Measurements from ENCODE around the gene C15orf39.

C15orf39 gene

DNA sequence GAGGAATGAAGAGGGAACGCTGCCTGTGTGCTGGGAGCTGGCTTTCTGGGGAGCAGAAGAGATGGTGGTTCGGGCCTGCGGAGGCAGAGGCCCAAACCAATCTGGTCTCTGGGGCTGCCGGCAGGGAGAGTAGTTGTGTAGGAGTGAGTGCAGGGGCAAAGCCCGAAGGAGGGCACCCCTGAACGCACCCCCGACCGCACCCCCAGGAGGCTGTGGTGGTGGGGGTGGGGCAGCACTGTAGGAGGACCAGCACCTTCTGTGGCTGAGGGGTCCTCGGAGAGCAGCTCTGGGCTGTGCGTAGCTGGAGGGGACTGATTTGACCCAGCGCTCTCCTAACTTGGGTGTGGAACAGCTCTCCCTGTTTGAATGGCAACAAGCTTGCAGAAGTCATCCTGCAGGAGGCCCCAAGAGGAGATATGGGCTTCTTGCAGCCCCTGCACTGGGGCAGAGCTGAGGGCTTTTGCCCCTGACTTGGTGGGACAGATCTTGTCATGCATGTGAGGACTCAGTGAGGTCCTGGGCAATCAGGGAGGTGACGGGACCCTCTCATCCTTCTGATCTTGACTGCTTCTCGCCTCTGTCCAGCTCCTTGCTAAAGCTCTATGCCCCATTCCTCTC, 26.1 kb downstream of the C15orf39 start:
- Histone ChIP-seq H3K27me3 (ENCODE audit: low read length) (no peaks in the 10 kb centered on the region), H3K27ac (ENCODE audit: low read depth, low read length) (no peak overlapping the region), H2AFZ (ENCODE audit: low read depth, low read length, severe bottlenecking) (no peak overlapping the region), H3F3A (ENCODE audit: insufficient read depth) (no peaks in the 10 kb centered on the region), H3K9me3 (ENCODE audit: insufficient read depth, low read length) (no peaks in the 10 kb centered on the region), H3K9ac (ENCODE audit: low read length) (no peak overlapping the region), H3K4me2 (ENCODE audit: low read depth, low read length, poor library complexity, severe bottlenecking) (no peak overlapping the region), H3K9me2 (replicated peaks; ENCODE audit: insufficient read depth, low read length) (no peaks in the 10 kb centered on the region), H3K36me3 (ENCODE audit: low read length) (no peaks in the 10 kb centered on the region), H3K4me3 (ENCODE audit: insufficient read depth, low read length, poor library complexity, severe bottlenecking) (no peak overlapping the region), H3K79me2 (ENCODE audit: insufficient read depth, low read length) (no peaks in the 10 kb centered on the region), H4K20me1 (ENCODE audit: low read depth, low read length) (no peaks in the 10 kb centered on the region)
- TF ChIP-seq CTCF (IDR thresholded peaks at IDR 0.05; ENCODE audit: insufficient read depth, low read length, poor library complexity, severe bottlenecking) (no peak), EZH2phosphoT487 (conservative IDR thresholded peaks at IDR 0.05; ENCODE audit: low read length) (no peak)

GRCh38 chr15:75228787-75229186, 27.1 kb downstream of the C15orf39 start:
- no peaks in the 10 kb centered on the region for H3K27me3 ChIP-seq (ENCODE audit: low read length)
- H2AFZ ChIP-seq (ENCODE audit: low read depth, low read length, severe bottlenecking): no peak overlapping the region
- no peaks in the 10 kb centered on the region for H3K9me2 ChIP-seq (replicated peaks; ENCODE audit: insufficient read depth, low read length)
- H3F3A ChIP-seq (ENCODE audit: insufficient read depth): no peaks in the 10 kb centered on the region
- H3K9ac ChIP-seq (ENCODE audit: low read length): no peak overlapping the region
- H3K79me2 ChIP-seq (ENCODE audit: insufficient read depth, low read length): no peaks in the 10 kb centered on the region
- no peak overlapping the region for H3K4me2 ChIP-seq (ENCODE audit: low read depth, low read length, poor library complexity, severe bottlenecking)
- H4K20me1 ChIP-seq (ENCODE audit: low read depth, low read length): no peaks in the 10 kb centered on the region
- no peak overlapping the region for H3K4me3 ChIP-seq (ENCODE audit: insufficient read depth, low read length, poor library complexity, severe bottlenecking)
- H3K27ac ChIP-seq (ENCODE audit: low read depth, low read length): no peak overlapping the region
- H3K9me3 ChIP-seq (ENCODE audit: insufficient read depth, low read length): no peaks in the 10 kb centered on the region
- H3K36me3 ChIP-seq (ENCODE audit: low read length): no peaks in the 10 kb centered on the region
- TF ChIP-seq CTCF (IDR thresholded peaks at IDR 0.05; ENCODE audit: insufficient read depth, low read length, poor library complexity, severe bottlenecking): no peak
- TF ChIP-seq EZH2phosphoT487 (conservative IDR thresholded peaks at IDR 0.05; ENCODE audit: low read length): no peak

- H3K9me3 ChIP-seq (ENCODE audit: insufficient read depth, low read length): no peaks in the 10 kb centered on the region
- no peaks in the 10 kb centered on the region for H3K27me3 ChIP-seq (ENCODE audit: low read length)
- H3F3A ChIP-seq (ENCODE audit: insufficient read depth): no peaks in the 10 kb centered on the region
- H3K9ac ChIP-seq (ENCODE audit: low read length): no peak overlapping the region
- H3K79me2 ChIP-seq (ENCODE audit: insufficient read depth, low read length): no peaks in the 10 kb centered on the region
- no peak overlapping the region for H3K27ac ChIP-seq (ENCODE audit: low read depth, low read length)
- no peak overlapping the region for H2AFZ ChIP-seq (ENCODE audit: low read depth, low read length, severe bottlenecking)
- TF ChIP-seq CTCF (IDR thresholded peaks at IDR 0.05; ENCODE audit: insufficient read depth, low read length, poor library complexity, severe bottlenecking) (no peak), EZH2phosphoT487 (conservative IDR thresholded peaks at IDR 0.05; ENCODE audit: low read length) (no peak)
- H3K36me3 ChIP-seq (ENCODE audit: low read length): no peaks in the 10 kb centered on the region
- H3K9me2 ChIP-seq (replicated peaks; ENCODE audit: insufficient read depth, low read length): no peaks in the 10 kb centered on the region
- no peak overlapping the region for H3K4me2 ChIP-seq (ENCODE audit: low read depth, low read length, poor library complexity, severe bottlenecking)
- no peak overlapping the region for H3K4me3 ChIP-seq (ENCODE audit: insufficient read depth, low read length, poor library complexity, severe bottlenecking)
- H4K20me1 ChIP-seq (ENCODE audit: low read depth, low read length): no peaks in the 10 kb centered on the region
These were observed 27.7 kb downstream of the C15orf39 start for GRCh38 chr15:75229191-75230015.

All from SU-DHL-6 (cell line).